Thyroid gland (tissue), 4 donors: ENCODE results near the gene MMP20. TPM values are rescaled to one million over a fixed set of nuclear protein-coding genes. Genes with fewer than 3 reads are reported as not detected.

Experiments used
- DNase-seq, 2 donors: peaks; one replicate each; pipeline ENCODE4 v3.0.0-alpha.2; 2019
- H3K27ac ChIP-seq, 3 donors: fragments of 200-600 bp; sonication (generic); 1 replicate in 2 of 3; 2 replicates in 1 of 3; pipeline ENCODE4 v1.5.1; 2016 to 2019; ENCODE audit warnings: mild to moderate bottlenecking in 1 of 3, moderate library complexity in 1 of 3
- H3K27me3 ChIP-seq: fragments of 200-600 bp; sonication (generic); one replicate; pipeline ENCODE4 v1.5.1; 2019
- H3K36me3 ChIP-seq, 2 donors: fragments of 200-600 bp; sonication (generic); one replicate each; pipeline ENCODE4 v1.5.1; 2016 to 2019
- H3K4me1 ChIP-seq, 2 donors: fragments of 200-600 bp; sonication (generic); one replicate each; pipeline ENCODE4 v1.5.1; 2017 to 2019
- H3K4me3 ChIP-seq, 3 donors: fragments of 200-600 bp; sonication (generic); replicated peaks in 1 of 3; 1 replicate in 2 of 3; 2 replicates in 1 of 3; pipeline ENCODE4 v1.5.1; 2016; ENCODE audit warnings: mild to moderate bottlenecking in 1 of 3
- H3K9me3 ChIP-seq: fragments of 200-600 bp; sonication (generic); one replicate; pipeline ENCODE4 v1.5.1; 2017
- CTCF ChIP-seq, 6 experiments: fragments of 200-600 bp in 3 of 6; fragments of 450-650 bp in 3 of 6; sonication (generic) in 3 of 6; IDR thresholded peaks; one replicate each; pipeline ENCODE4 v1.5.1; 2016 to 2019; ENCODE audit warnings: antibody characterized with exemption in 6 of 6, mild to moderate bottlenecking in 2 of 6, inconsistent platforms in 1 of 6, moderate library complexity in 1 of 6
- POLR2A ChIP-seq, 2 donors: fragments of 450-650 bp; IDR thresholded peaks; one replicate each; pipeline ENCODE4 v1.6.1; 2017; ENCODE audit warnings: antibody characterized with exemption in 2 of 2, mild to moderate bottlenecking in 2 of 2, moderate library complexity in 1 of 2
- WGBS, 2 donors: methylation state at CpG; one replicate each; pipeline ENCODE4 v1.1.5; 2017; 5-methylcytosine and 5-hydroxymethylcytosine counted together
- intact Hi-C: fragments of 100-400 bp; cut with DNase I; formaldehyde crosslinking; loops from one replicate; pipeline ENCODE4 v1.15.1; 2023
- total RNA-seq, 4 donors: library from RNA; depleted of rRNA; stranded (reverse); fragments of >200 nt; gene quantifications; one replicate each; pipeline ENCODE4 v1.2.3, GENCODE V29; 2016

MMP20 gene
- total RNA-seq, 4 donors from 2014 or later: not detected

DNA sequence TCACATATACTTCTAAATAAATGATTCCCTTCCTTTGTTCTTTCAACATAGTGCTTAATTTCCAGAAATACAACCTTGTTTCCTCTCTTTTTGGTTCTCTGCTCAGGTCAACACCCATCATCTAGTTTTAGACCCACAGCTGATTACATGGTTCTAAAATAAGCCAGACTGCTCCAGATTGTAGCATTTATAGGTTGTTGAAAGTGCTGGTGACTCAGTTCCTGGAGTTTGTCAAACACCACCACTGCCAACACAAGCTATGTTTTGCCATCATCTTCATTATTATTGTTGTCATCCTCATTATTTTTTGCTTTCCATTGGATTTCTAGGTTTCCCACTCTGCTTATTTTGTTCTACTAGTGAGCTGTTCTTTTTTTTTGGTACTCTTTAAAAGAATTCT lies 22.3 kb upstream of the MMP20 start:
- Histone ChIP-seq H3K27ac (no peak overlapping the region), H3K9me3 (no peaks in the 10 kb centered on the region), H3K4me3 (no peak overlapping the region), H3K4me1 (no peaks in the 10 kb centered on the region), H3K27me3 (no peaks in the 10 kb centered on the region), H3K36me3 (no peaks in the 10 kb centered on the region)
- TF ChIP-seq CTCF (IDR thresholded peaks at IDR 0.05): no peak
- TF ChIP-seq POLR2A (IDR thresholded peaks at IDR 0.05): no peak
- intact Hi-C loops: no loop called here
- DNase-seq: no peak

GRCh38 chr11:102643941-102644340 lies 18.8 kb upstream of the MMP20 start:
- no peak for DNase-seq
- no peak for TF ChIP-seq POLR2A (IDR thresholded peaks at IDR 0.05)
- no peak for TF ChIP-seq CTCF (IDR thresholded peaks at IDR 0.05)
- intact Hi-C loops: no loop called here
- Histone ChIP-seq H3K36me3 (no peaks in the 10 kb centered on the region), H3K27ac (no peak overlapping the region), H3K9me3 (no peaks in the 10 kb centered on the region), H3K27me3 (no peaks in the 10 kb centered on the region), H3K4me1 (no peaks in the 10 kb centered on the region), H3K4me3 (no peak overlapping the region)
- 83 to 88% methylated on average over 4 of the region's 4 CpGs for WGBS, 2 donors

- no peaks in the 10 kb centered on the region for H3K27me3 ChIP-seq
- no peak overlapping the region for H3K27ac ChIP-seq
- H3K9me3 ChIP-seq: no peaks in the 10 kb centered on the region
- DNase-seq: no peak
- no peak overlapping the region for H3K4me3 ChIP-seq
- H3K4me1 ChIP-seq: no peaks in the 10 kb centered on the region
- 63 to 64% methylated on average over 8 of the region's 8 CpGs for WGBS, 2 donors
- intact Hi-C loops: no loop called here
- TF ChIP-seq POLR2A (IDR thresholded peaks at IDR 0.05) (no peak), CTCF (IDR thresholded peaks at IDR 0.05) (no peak)
- H3K36me3 ChIP-seq: no peaks in the 10 kb centered on the region
These were observed 15.8 kb upstream of the MMP20 start for GRCh38 chr11:102640946-102641345.

DNA sequence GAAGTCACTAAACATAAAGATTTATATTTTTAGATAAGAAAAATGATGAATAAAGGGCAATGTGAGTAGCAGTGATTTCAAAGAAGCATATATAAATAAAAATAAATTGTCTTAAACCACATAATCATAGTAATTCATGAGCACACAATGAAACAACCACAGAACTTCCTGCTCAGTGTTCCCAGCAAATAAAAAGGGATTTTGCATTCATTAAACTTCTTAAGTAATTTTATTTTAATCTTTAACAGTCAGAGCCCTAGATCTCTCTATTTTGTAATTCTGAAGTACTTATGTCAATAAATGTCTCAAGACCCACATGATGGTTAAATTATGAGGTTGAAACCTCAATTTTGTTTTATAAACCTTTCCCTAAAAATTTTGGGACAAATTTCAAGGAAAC lies 14.5 kb upstream of the MMP20 start:
- H3K27me3 ChIP-seq: no peaks in the 10 kb centered on the region

DNA sequence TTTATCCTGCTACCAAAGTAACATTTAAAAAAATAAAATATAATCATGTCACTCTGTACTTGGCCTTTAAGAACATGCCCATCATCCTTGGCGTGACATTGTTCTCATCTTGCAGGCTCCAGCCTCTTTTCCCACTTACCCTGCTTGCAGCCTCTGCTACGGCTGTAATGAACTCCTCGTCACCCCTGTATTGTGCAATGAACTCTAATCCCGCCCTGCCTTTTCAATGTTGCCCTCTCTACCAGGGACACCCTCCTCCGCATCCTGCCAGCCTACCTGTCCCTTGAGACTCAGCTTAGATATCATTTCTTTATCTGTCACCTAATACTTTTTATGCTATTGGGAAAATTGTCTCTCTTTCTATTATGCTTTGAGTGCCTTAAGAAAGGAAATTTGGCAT lies 12.6 kb upstream of the MMP20 start:
- H3K9me3 ChIP-seq: no peaks in the 10 kb centered on the region
- no peak overlapping the region for H3K4me3 ChIP-seq
- TF ChIP-seq POLR2A (IDR thresholded peaks at IDR 0.05) (no peak), CTCF (IDR thresholded peaks at IDR 0.05) (no peak)
- H3K27me3 ChIP-seq: no peaks in the 10 kb centered on the region
- no peaks in the 10 kb centered on the region for H3K36me3 ChIP-seq
- intact Hi-C loops: no loop called here
- no peak overlapping the region for H3K27ac ChIP-seq
- H3K4me1 ChIP-seq: no peaks in the 10 kb centered on the region
- 83 to 84% methylated on average over 5 of the region's 5 CpGs for WGBS, 2 donors
- no peak for DNase-seq

More for the DNA sequence above, 14.5 kb upstream of the MMP20 start:
- H3K36me3 ChIP-seq: no peaks in the 10 kb centered on the region
- no peak for DNase-seq
- intact Hi-C loops: no loop called here
- no peak overlapping the region for H3K4me3 ChIP-seq
- H3K27ac ChIP-seq: no peak overlapping the region
- no peaks in the 10 kb centered on the region for H3K4me1 ChIP-seq
- TF ChIP-seq CTCF (IDR thresholded peaks at IDR 0.05): no peak
- H3K9me3 ChIP-seq: no peaks in the 10 kb centered on the region
